Hepatocyte (in vitro differentiated cells): Measurements from ENCODE around the gene DAB1. TPM values are rescaled to one million over a fixed set of nuclear protein-coding genes. Genes with fewer than 3 reads are reported as not detected.

Experiments
- DNase-seq: peaks from one replicate; pipeline ENCODE4 v3.0.0-alpha.2; 2016; ENCODE audit warnings: low spot score
- H2AFZ ChIP-seq: fragments of 200-600 bp; sonication (generic); 2 replicates; pipeline ENCODE4 v1.6.0; 2016; ENCODE audit warnings: antibody characterized with exemption, mild to moderate bottlenecking
- H3K27ac ChIP-seq: fragments of 200-600 bp; sonication (generic); 2 replicates; pipeline ENCODE4 v1.5.1; 2016; ENCODE audit warnings: mild to moderate bottlenecking
- H3K27me3 ChIP-seq: fragments of 200-600 bp; sonication (generic); 2 replicates; pipeline ENCODE4 v1.6.1; 2016
- H3K36me3 ChIP-seq: fragments of 200-600 bp; sonication (generic); replicated peaks from 2 replicates; pipeline ENCODE4 v1.5.1; 2016; ENCODE audit warnings: low read depth; ENCODE audit not compliant: insufficient read depth
- H3K4me1 ChIP-seq: fragments of 200-600 bp; sonication (generic); 2 replicates; pipeline ENCODE4 v1.5.1; 2016; ENCODE audit warnings: mild to moderate bottlenecking, moderate library complexity; ENCODE audit not compliant: insufficient read depth
- H3K4me2 ChIP-seq: fragments of 200-600 bp; sonication (generic); 2 replicates; pipeline ENCODE4 v1.6.0; 2016
- H3K4me3 ChIP-seq: fragments of 200-600 bp; sonication (generic); 2 replicates; pipeline ENCODE4 v1.5.1; 2016; ENCODE audit warnings: mild to moderate bottlenecking
- H3K79me2 ChIP-seq: fragments of 200-600 bp; sonication (generic); 2 replicates; pipeline ENCODE4 v1.6.0; 2017; ENCODE audit warnings: mild to moderate bottlenecking
- H3K9me2 ChIP-seq: fragments of 200-600 bp; sonication (generic); replicated peaks from 2 replicates; pipeline ENCODE4 v1.6.0; 2017; ENCODE audit warnings: mild to moderate bottlenecking; ENCODE audit not compliant: insufficient read depth
- H3K9me3 ChIP-seq: fragments of 200-600 bp; sonication (generic); 2 replicates; pipeline ENCODE4 v1.5.1; 2016; ENCODE audit warnings: low read depth, mild to moderate bottlenecking
- H4K20me1 ChIP-seq: fragments of 200-600 bp; sonication (generic); 2 replicates; pipeline ENCODE4 v1.6.0; 2016; ENCODE audit warnings: mild to moderate bottlenecking; ENCODE audit not compliant: insufficient read depth, poor library complexity, severe bottlenecking
- CTCF ChIP-seq: fragments of 200-600 bp; sonication (generic); IDR thresholded peaks from 2 replicates; pipeline ENCODE4 v1.5.1; 2016; ENCODE audit warnings: antibody characterized with exemption, mild to moderate bottlenecking; ENCODE audit not compliant: poor library complexity
- EZH2 ChIP-seq: fragments of 200-600 bp; sonication (generic); IDR thresholded peaks from 2 replicates; pipeline ENCODE4 v1.6.1; 2016; ENCODE audit warnings: antibody characterized with exemption, mild to moderate bottlenecking, borderline replicate concordance
- EZH2phosphoT487 ChIP-seq: fragments of 200-600 bp; sonication (generic); IDR thresholded peaks from one replicate; pipeline ENCODE4 v1.6.1; 2018; ENCODE audit warnings: antibody characterized with exemption, mild to moderate bottlenecking, low read depth, moderate library complexity; ENCODE audit not compliant: unreplicated experiment, severe bottlenecking
- WGBS: methylation state at CpG from one replicate; pipeline ENCODE4 v1.1.6; 2016; ENCODE audit warnings: low lambda C conversion rate; ENCODE audit errors: missing lambda C conversion rate; 5-methylcytosine and 5-hydroxymethylcytosine counted together
- polyA plus RNA-seq: library from polyadenylated mRNA; unstranded; fragments of >200 nt; fragmentation: Nextera tagmentation; extraction: Ambion mirVana; gene quantifications from 2 replicates; pipeline ENCODE4 v1.2.1, GENCODE V29; 2016
- total RNA-seq: library from RNA; depleted of rRNA; stranded (reverse); fragments of >200 nt; gene quantifications from 2 replicates; pipeline ENCODE4 v1.2.3, GENCODE V29; 2014

DAB1 gene
- total RNA-seq (36.7 and 37.6 TPM in 2 replicates), polyA plus RNA-seq (19.5 and 21.9 TPM in 2 replicates)

- peak within 1 kb of the TSS; percentile 85 for H2AFZ ChIP-seq
- DNase-seq: peak; percentile 64
- TF ChIP-seq EZH2phosphoT487 (no peak), EZH2 (no peak), CTCF (no peak)
- H3K27ac ChIP-seq: peak within 1 kb of the TSS; percentile 68
- H3K4me3 ChIP-seq: peak within 1 kb of the TSS; percentile 46
- peak within 1 kb of the TSS; percentile 98 for H3K4me2 ChIP-seq
- H4K20me1 ChIP-seq: no peaks in the 10 kb centered on the region
- no peaks in the 10 kb centered on the region for H3K4me1 ChIP-seq
- peaks cover 6% of the 10 kb centered on the region for H3K79me2 ChIP-seq
- H3K36me3 ChIP-seq: no peaks in the 10 kb centered on the region
- 0% methylated on average over 33 of the region's 64 CpGs for WGBS
- H3K9me3 ChIP-seq: no peaks in the 10 kb centered on the region
- H3K9me2 ChIP-seq: no peaks in the 10 kb centered on the region
- H3K27me3 ChIP-seq: peaks cover 50% of the 10 kb centered on the region
These were observed at the start of gene DAB1 for GRCh38 chr1:57423656-57424211. DAB1 (minus strand) TSS chr1:57424060; CDS start chr1:57291030, 133,030 bp downstream.

- Histone ChIP-seq H3K4me1 (peaks cover 2% of the 10 kb centered on the region), H3K27me3 (no peaks in the 10 kb centered on the region), H3K27ac (no peak overlapping the region), H3K9me2 (no peaks in the 10 kb centered on the region), H3K9me3 (no peaks in the 10 kb centered on the region), H3K4me2 (no peak overlapping the region), H3K4me3 (no peak overlapping the region), H2AFZ (no peak overlapping the region), H4K20me1 (no peaks in the 10 kb centered on the region), H3K36me3 (no peaks in the 10 kb centered on the region), H3K79me2 (no peaks in the 10 kb centered on the region)
- TF ChIP-seq EZH2: no peak
- no peak for TF ChIP-seq EZH2phosphoT487
- no peak for TF ChIP-seq CTCF
- 82% methylated on average over 5 of the region's 5 CpGs for WGBS
- no peak for DNase-seq
These were observed 49.6 kb upstream of the DAB1 start for GRCh38 chr1:57473448-57473847.

- Histone ChIP-seq H3K27ac (no peak overlapping the region), H3K4me2 (no peak overlapping the region), H4K20me1 (no peaks in the 10 kb centered on the region), H3K4me1 (peaks cover 4% of the 10 kb centered on the region), H3K27me3 (no peaks in the 10 kb centered on the region), H3K9me2 (no peaks in the 10 kb centered on the region), H3K9me3 (no peaks in the 10 kb centered on the region), H3K4me3 (no peak overlapping the region), H3K36me3 (no peaks in the 10 kb centered on the region), H2AFZ (no peak overlapping the region), H3K79me2 (no peaks in the 10 kb centered on the region)
- 85% methylated on average over 2 of the region's 2 CpGs for WGBS
- TF ChIP-seq EZH2phosphoT487 (no peak), CTCF (no peak), EZH2 (no peak)
- no peak for DNase-seq
These were observed 48.1 kb upstream of the DAB1 start for GRCh38 chr1:57471995-57472394.

- Histone ChIP-seq H3K9me3 (no peaks in the 10 kb centered on the region), H2AFZ (no peak overlapping the region), H3K27me3 (no peaks in the 10 kb centered on the region), H3K79me2 (no peaks in the 10 kb centered on the region), H3K27ac (no peak overlapping the region), H3K36me3 (no peaks in the 10 kb centered on the region), H3K4me1 (peaks cover 6% of the 10 kb centered on the region), H3K9me2 (no peaks in the 10 kb centered on the region), H4K20me1 (no peaks in the 10 kb centered on the region), H3K4me3 (no peak overlapping the region), H3K4me2 (no peak overlapping the region)
- DNase-seq: no peak
- no peak for TF ChIP-seq EZH2
- TF ChIP-seq EZH2phosphoT487: no peak
- TF ChIP-seq CTCF: no peak
- 71% methylated on average over 1 of the region's 1 CpG for WGBS
These were observed 46.2 kb upstream of the DAB1 start for GRCh38 chr1:57470036-57470435.
